ENCODE measurements around the gene OSTC. TPM values are rescaled to one million over a fixed set of nuclear protein-coding genes. Genes with fewer than 3 reads are reported as not detected.
"Not testable (repeated sequence)": the region's sequence is repeated elsewhere in the genome, so short reads cannot be mapped to it uniquely, and the experiment has no call there.

The OSTC gene
- total RNA-seq, 1 experiment from 2014 or later = 191 TPM

DNA sequence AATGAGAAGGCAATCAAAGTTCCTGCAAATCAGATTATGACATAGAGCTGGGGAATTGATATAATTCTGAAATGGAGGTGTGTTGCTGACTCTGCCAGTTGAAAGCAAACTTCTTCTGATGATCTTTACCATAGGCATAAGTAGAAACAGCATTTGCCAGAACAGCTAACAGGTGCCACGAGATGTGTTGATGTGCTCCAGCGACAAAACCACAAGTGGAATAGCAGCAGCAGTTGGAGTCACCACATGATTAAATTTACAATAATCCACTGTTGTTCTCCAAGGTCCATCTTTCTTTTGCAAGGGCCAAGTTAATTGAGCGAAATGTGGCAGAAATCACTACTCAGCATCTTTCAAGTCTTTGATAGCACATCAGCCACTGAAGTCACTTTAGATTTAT, 3.7 kb upstream of the OSTC start:
- DNase-seq (ENCODE audit: low read depth) = no peak

DNA sequence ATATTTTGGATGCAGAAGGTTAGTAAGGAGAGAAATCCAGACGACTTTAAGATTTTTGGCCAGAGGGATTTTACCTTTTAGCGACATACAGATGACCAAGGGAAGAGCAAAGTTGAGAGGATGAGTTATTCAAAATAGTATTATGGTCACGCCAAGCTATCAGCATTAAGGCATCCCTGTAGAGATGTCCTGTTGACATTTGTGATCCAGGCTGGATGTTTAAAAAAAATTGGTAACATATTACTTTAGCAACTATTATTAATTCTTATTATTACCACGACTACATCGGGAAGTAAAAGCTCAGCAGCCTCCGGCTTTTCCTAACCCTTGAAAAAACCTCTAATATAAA, 562 bp upstream of the OSTC start:
- DNase-seq (ENCODE audit: low read depth) = no peak

DNA sequence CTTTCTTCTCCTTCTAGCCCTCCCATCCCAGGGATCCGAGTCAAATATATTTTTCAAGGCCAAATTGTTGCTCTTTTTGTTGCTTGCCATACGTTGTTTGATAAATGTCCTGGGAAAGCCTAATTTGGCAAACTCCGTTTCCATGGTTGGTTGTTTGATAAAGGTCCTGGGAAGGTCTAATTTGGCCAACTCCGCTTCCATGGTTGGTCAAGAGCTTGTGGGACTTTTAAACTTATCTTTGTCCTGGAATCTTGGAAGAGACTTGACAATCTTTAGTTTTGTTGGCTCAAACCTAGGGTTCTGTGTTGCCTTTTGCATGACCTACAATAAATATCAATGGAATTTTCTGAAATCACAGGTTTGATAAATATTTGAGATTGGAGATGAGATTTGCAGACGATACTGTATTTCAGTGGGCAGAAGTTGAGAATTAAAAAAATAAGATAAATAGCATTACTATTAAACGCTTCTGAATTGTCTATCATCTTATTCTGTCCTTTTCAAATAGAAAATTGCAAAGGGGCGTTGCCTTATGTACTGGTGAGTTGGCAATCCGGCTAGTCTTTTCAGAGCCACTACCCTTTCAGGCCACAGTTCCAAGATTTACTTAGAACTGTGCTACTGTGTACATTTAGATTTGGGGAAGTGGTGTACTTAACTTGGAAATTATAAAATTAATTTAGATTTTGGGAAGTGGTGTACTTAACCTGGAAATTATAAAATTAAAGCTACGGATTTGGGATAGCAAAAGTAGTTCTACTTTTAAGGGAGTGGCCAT, 804 bp downstream of the OSTC start:
- peak; percentile 39 for DNase-seq (ENCODE audit: low read depth)

DNA sequence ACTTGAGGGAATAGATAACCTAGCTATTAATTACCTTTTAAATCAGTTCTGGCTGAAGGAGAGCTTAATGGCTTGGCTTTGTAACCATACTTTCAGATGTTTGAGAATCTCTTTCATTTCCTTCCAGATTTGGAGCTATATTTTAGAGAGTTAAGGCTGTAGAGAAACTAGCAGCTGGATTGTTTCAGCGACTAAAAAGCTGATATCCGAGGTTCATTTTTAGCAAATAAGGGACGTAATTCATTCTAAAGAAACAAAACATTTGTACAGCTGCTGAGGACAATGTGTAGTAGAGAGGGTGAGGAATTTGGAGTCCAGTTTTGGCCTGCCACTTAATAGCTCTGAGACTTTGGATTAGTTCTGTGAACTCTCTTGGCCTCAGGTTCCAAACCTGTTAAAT, 12.2 kb downstream of the OSTC start:
- no peak for DNase-seq (ENCODE audit: low read depth)

DNA sequence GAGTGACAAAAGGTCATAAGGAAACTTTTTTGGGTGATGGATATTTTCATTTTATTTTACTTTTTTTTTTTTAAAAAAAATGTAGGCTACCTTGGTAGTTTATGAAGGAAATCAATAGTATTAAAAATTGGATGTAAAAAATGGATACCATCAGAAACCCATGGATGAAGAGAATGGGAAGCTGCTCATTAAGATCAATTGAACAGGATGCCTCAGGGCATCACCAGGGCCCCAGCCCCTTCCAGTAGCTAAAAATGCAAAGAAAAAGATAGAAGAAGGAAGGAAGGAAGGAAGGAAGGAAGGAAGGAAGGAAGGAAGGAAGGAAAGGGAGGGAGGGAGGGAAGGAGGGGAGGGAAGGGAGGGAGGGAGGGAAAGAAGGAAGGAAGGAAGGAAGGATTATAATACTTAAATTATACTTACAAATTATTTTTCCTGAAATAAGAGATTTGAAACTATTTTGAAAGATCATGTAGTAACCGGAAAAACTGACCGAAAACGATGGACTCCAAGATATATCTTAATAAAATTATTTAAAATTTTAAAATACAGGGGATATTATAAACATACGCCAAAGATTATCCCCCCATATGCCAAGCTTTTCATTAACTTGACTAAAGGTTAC, 24.1 kb downstream of the OSTC start:
- no peak for DNase-seq (ENCODE audit: low read depth)

DNA sequence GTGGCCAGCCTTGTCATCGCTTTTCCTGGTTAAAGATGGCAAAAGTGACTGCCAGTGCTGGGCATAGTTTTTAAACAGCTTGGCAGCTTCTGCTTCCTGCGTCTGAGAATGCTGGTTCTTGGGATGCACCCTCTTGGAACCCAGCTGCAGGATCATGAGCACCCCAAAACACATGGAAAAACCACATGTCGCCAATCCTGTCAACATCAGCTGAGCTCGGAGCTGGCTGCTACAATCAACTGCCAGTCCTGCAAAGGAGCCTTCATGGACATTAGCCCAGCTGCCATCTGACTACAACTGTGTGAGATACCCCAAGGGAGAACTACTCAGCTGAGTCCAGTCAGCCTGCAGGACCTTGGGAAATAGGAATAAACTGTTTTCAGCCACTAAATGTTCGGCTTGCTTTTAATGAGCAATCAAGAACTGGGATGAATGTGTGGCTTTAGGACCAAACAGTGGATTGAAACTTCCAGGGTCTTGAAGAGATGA, 31.0 kb downstream of the OSTC start:
- no peak for DNase-seq (ENCODE audit: low read depth)

DNA sequence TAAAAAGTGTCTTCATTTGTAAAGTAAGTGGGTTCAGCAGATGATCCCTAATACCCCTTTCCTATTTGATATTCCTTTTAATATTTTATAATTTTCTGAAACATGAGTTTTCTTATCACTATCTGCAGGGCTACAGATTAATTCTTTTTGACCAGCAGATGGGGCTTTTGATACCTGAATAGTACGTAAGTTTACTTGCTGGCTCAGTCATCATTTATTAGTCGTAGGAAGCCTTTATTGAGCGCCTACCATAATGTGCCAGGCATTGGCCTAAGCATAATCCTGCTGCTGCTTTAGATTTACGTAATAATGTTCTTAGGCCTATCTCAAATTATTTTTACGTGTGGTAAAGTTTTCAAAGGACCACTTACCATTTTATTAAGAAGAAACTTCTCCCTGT, 33.1 kb downstream of the OSTC start:
- peak; percentile 29 for DNase-seq (ENCODE audit: low read depth)

DNA sequence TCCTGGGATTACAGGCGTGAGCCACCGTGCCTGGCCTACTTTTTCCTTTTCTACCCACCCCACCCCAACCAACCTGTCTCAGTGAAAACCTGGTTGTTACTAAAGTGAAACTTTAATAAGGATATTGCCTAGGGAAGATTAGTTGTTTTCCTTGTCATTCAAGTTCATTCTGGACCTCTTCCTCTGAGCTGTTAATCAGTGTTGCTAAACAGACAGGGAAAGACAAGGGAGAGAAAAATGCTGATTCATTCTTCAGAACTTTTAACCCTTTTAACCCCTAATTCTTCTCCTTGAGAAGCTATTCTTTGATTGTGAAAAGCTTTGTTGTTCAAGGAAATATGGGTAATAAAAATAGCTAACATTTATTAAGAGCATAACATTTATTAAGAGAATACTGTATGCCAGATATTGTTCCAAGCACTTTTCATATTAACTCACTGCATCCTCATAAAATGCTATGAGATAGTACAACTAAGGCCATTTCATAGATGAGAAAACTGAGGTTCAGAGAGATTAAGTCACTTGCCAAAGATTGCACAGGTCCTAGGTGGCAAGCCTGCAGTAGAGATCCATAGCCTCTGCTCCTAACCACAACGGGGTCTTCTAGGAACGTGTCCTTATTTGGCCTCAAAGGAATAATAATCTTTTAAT, 34.8 kb downstream of the OSTC start:
- DNase-seq (ENCODE audit: low read depth) = no peak

DNA sequence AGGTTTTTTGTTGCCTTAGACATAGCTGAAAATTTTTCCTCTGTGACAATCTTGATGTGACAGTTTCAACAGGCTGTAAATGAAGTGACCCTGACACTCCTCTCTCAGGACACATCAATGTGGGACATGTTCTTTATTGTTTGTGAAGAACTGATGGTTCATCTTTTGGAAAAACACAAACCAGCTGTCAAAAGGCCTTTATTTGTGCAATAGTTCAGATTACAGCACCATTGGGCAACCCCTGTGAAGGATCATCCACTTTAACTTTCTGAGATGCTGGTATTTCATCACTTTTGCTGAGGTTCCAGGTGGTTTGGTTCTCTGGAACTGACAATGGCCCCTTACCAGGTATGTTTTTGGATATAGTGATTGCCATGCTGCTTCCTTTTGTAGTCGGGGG, 40.3 kb downstream of the OSTC start:
- DNase-seq (ENCODE audit: low read depth) = no peak

DNA sequence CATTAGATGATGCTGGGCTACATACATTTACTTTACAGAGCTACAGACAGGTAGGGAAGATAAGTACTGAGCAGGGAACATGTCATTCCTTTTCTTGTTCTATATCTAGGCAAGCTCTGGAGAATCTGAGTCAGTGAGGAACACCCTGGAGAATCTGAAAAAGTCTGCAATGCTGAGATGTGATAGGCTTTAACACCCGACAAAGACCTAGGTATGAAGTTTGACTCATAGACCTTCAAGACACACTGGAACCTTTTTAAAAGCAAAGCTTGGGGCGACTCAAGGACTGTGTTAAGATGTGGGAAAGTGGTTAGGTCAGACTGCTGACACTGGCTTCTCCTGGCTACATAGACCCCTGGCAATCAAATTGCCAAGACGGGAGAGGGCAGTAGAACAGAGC, 42.8 kb downstream of the OSTC start:
- DNase-seq (ENCODE audit: low read depth) = no peak

DNA sequence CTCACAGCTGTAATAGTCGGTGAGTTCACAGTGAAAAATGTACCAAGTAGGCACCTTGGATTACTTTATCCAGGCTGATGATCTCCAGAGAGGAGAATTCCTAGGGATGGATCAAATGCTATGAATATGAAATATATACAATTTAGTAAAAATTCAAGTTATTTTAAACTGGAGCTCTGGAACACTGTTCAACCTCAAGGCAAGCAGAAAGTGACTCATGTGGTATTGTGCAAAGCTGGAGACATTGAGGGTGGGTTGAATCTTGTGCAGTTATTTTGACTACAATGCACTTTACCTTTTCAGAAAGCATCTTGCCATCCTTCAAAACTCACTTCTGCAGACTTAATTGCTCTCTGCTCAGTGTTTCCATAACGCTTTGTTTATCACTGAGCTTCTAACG, 43.4 kb downstream of the OSTC start:
- DNase-seq (ENCODE audit: low read depth) = no peak

DNA sequence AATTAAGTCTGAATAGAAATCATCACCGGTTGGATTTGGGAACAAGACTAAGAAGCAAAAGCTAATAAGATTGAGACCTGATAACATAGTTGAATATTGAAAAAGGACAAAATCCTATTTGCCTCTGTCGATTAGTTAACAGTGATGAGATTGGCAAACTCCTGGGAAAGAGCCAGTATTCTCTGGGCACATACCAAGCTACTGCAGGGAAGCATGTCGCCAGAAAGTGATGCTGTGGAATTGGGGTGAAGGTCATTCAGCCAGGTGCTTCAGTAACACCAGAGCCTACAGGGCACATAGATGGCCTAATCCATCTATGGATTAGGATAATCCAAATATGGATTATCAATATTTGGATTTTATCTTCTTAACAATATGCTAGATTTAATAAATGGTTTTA, 44.0 kb downstream of the OSTC start:
- DNase-seq (ENCODE audit: low read depth) = no peak

DNA sequence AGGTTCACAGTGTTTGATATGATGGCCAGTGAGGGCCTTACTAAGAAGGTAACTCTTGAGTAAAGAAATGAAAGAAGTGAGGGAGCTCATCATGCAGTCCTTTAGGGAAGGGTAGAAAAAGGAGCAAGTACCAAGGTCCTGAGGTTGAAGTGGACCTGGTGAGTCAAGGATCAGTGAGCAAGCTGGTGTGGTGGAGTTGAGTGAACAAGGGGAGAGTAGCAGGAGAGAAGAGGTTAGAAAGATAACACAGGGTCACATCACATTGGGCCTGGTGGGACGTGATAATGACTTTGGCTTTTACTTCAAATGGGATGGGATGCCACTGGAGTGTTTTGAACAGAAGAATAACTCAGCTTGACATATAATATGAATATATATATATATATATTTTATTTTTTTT, 44.7 kb downstream of the OSTC start:
- DNase-seq (ENCODE audit: low read depth) = no peak

DNA sequence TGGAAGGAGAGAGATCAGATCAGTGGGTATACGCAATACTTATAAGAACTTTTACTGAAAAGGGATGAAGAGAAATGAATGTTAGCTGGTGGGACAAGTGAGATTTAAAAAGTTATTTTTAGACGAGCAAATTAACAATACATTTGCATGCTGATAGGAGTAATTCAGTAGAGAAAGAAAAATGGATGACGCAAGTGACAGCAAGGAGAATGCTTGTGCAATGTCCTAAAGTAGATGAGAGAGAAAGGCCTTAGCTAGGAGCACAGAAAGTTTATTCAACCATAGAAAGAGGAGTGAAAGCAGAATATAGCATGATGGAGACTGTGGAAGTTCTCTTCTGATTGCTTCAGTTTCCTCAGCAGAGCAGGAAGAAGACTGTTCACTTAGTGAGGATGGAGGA, 45.8 kb downstream of the OSTC start:
- no peak for DNase-seq (ENCODE audit: low read depth)

DNA sequence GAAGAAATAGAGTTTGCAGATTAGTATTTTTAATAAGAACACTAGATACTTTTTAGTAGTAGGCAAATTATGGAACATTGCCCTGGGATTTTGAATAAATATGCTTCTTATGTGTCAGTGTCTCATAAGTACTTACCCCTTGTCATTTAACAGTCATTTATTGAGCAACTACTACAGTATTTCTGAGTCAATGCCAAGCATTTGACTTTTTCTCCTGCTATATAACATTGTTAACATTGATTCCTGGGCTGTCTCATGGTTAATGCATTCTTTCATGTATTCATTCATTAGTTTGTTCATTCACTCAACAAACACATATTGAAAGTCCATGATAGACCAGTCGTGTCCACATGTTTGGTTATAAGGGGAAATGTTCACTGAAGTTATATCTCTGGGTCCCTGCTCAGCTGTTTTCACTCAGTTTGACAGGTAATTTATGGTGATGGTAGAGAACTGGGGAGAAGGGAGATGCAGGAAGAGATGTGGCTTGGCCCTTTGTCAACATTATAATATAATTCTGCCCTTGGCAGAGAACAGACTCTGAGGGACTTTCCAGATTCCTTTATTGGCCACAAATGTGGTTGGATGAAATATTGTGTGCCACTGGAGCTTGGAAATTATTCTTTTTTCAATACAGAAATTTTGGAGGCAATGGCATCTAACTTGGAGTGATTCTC, 49.8 kb downstream of the OSTC start:
- peak; percentile 78 for DNase-seq (ENCODE audit: low read depth)

DNA sequence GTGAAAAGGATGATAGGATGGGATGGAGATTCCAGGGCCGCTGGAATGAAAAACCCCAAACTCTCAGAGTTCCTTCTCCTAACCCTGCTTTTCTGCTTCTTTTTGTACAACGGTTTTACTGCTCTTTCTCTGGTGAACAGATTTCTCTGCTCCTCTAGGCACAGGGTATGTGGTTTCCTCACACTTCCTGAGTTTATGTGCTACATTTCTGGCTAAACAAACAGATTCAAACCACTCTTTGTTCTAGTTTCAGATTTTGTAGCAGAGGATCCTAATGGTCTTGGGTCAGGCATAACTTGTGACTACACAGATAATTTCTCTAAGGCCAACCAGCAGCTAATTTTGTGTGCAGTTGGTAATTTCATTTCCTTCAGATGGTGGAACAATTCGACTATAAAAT, 52.6 kb downstream of the OSTC start:
- peak; percentile 31 for DNase-seq (ENCODE audit: low read depth)

DNA sequence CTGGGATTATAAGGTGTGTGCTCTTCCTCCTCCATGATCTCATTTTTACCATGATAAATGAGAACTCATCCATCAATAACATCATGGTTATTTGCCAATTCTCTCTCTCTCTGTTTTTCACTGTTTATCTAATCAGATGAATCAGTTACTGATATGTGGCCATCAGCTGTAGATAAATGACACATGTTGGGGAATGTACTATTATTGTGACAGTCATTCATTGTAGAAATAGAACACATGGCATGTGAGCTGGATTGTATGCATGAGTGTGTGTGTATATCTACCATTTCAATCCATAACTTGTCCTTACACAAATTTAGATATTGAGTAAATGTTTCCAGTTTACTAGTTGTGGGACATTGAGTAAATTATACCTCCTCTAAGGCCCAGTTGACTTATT, 53.0 kb downstream of the OSTC start:
- DNase-seq (ENCODE audit: low read depth) = no peak

DNA sequence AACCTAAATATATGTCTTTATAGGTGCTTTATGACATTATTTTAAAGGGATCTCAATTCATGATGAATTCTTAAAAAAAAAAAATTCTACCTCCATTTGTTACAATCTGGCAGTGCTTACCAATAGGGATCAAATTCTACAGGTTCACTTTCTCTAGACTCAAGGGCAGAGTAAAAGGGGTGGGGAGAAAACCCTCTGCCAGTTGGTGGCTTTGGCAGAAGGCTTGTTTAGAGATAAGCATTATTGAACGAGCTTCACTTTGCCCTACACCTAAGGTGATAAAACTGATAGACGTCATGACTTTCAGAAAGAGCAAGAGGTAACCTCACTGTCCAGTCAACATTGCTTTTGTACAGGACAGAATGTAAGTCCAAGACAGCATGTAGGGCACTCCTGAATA, 53.6 kb downstream of the OSTC start:
- DNase-seq (ENCODE audit: low read depth) = no peak

DNA sequence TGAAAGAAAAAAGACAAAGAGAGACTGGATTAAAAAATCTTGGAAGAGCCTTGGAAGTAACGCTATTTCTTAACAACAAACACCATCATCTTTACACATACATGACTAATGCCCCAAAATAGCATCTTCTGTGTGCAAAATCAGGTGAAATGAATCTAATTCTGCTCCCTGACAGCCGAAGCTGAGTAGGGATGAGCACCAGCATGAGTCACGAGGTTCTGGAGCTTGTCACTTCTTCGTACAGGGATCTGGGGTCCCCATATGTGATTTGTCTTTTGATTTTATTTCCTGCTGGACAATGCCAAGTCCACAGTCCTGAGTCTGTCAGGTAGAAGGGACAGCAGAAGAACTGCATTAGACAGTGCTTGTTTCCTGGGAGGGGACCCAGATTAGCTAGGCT, 55.9 kb downstream of the OSTC start:
- DNase-seq (ENCODE audit: low read depth) = no peak

DNA sequence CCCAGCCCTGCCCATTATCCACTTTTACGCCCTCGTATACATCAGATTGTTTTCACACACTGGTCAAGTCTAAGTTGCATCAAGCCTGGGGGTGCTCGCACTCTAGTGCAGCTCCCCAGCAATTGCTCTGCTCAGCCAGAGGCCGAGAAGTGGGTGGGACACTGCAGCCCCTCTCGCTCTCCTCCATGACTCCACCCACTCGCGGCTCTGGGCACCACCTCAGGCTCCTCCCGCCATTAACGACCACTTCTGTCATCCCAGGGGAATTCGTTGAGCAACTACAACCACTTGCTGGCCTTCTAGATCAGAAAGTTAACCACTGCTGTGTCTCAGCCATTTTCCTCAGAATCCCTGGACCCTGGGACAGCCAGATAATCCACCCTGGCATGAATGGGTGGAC, 58.8 kb downstream of the OSTC start:
- DNase-seq (ENCODE audit: low read depth) = no peak

DNA sequence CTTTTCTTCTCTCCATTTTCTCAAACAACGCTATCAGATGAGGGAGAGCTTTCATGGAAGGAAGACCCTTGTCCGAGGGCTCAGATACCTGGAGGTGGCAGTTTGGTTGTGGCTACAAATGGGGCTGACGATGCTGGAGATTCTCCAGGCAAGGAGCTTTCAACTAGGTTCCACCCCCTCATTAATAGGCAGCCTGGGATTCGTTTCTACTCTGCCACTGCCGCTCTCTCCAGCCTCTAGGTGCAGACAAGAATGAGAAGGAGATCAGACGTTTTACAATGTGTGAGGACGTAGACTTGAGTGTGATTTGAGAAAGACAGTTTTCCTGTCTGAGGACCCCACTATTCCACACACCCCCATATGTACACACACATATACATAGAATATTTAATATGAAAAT, 59.3 kb downstream of the OSTC start:
- no peak for DNase-seq (ENCODE audit: low read depth)

DNA sequence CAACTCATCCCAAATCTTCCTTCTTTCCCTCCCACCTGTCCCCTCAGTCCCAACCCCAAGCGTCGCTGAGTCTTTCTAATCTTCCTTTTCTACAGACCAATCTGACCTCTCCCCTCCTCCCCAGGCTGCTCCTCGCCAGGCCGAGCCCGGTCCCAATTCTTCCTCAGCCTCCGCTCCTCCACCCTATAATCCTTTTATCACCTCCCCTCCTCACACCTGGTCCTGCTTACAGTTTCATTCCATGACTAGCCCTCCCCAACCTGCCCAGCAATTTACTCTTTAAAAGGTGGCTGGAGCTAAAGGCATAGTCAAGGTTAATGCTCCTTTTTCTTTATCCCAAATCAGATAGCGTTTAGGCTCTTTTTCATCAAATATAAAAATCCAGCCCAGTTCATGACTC, 60.2 kb downstream of the OSTC start:
- not testable (repeated sequence) for DNase-seq (ENCODE audit: low read depth)

DNA sequence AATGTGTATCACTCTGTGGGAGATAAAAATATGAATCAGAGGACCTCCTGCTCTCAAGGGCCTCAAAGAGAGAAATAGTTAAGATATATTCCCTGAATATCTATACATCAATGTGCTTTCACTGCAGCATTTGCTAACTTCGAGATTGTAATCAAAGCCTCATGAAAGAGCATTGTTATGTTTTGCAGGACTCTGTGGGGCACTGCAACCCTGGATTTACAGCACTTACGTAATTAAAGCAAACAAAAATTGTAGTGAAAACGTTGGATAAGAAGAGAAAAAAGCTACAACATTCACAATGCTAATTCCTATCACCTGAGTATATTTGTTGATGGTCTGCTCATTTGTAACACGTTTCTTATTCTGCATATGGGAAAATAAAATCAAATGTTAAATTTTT, 64.5 kb downstream of the OSTC start:
- DNase-seq (ENCODE audit: low read depth) = no peak

Data from M059J (cell line).